ENCODE results near the gene CCT2. TPM values are rescaled to one million over a fixed set of nuclear protein-coding genes. Genes with fewer than 3 reads are reported as not detected.

The CCT2 gene
- total and polyA plus RNA-seq, 9 of the 15 experiments (the other 6 are each of a cell fraction or from before 2014, with no cell fraction given) = 341 to 738 (median 490) TPM

DNA sequence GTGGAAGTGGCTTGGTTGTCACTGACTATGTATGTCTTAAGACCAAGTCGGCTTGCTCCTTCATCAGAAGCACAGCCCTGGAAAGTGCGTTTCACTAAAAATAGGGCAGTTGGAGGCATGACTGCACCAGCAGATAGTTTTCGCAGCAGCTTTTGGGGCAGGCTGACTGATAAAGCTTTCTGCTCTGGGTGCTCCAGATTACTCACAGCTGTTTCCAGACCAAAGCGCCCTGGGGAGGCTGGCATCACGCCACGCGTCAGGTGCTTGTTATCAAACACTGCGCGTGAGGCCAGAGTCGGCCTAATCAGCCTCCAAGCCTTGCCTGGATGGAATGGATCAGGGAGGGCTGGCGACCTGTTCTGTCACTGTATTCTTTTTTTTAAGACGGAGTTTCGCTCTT is 38.7 kb downstream of the CCT2 start (continued):
- TF ChIP-seq SMAD1 (IDR thresholded peaks at IDR 0.05; ENCODE audit: low read depth, low read length, partially characterized antibody) (peak; percentile 91), BCL6 (CRISPR knock-in tag; IDR thresholded peaks at IDR 0.05) (peak; percentile 40; the same call in 1 of the 2 replicates), HDAC2 (IDR thresholded peaks at IDR 0.05) (peak; percentile 96), KHSRP (IDR thresholded peaks at IDR 0.05) (peak; percentile 68; the same call in 1 of the 2 replicates), TEAD4 (IDR thresholded peaks at IDR 0.05; ENCODE audit: low read length) (peak; percentile 99), TEAD4 (CRISPR knock-in tag; IDR thresholded peaks at IDR 0.05; ENCODE audit: borderline replicate concordance) (no peak), ZNF583 (CRISPR knock-in tag; IDR thresholded peaks at IDR 0.05) (peak; percentile 93), SMAD4 (CRISPR knock-in tag; conservative IDR thresholded peaks at IDR 0.05) (peak; percentile 99), SMARCB1 (IDR thresholded peaks at IDR 0.05; ENCODE audit: insufficient read length, low read depth) (peak; percentile 59), NONO (IDR thresholded peaks at IDR 0.05; ENCODE audit: low read depth in 2 of 2, low read length in 1 of 2) (peak in 1 of 2 experiments; percentile 94; a peak in 2 of 4 replicates), ZNF239 (CRISPR knock-in tag; IDR thresholded peaks at IDR 0.05) (0 out of 2 replicates have a peak, but pooled peaks have one; percentile 37), TOE1 (IDR thresholded peaks at IDR 0.05; ENCODE audit: borderline replicate concordance) (peak; percentile 91), TOE1 (CRISPR knock-in tag; IDR thresholded peaks at IDR 0.05; ENCODE audit: borderline replicate concordance, low read depth) (0 out of 2 replicates have a peak, but pooled peaks have one; percentile 38), ZNF507 (tag; conservative IDR thresholded peaks at IDR 0.05) (no peak)
- TF ChIP-seq, protein P1, sequence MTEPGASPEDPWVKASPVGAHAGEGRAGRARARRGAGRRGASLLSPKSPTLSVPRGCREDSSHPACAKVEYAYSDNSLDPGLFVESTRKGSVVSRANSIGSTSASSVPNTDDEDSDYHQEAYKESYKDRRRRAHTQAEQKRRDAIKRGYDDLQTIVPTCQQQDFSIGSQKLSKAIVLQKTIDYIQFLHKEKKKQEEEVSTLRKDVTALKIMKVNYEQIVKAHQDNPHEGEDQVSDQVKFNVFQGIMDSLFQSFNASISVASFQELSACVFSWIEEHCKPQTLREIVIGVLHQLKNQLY (CRISPR knock-in tag; conservative IDR thresholded peaks at IDR 0.05) = no peak
- TF ChIP-seq, protein P2, sequence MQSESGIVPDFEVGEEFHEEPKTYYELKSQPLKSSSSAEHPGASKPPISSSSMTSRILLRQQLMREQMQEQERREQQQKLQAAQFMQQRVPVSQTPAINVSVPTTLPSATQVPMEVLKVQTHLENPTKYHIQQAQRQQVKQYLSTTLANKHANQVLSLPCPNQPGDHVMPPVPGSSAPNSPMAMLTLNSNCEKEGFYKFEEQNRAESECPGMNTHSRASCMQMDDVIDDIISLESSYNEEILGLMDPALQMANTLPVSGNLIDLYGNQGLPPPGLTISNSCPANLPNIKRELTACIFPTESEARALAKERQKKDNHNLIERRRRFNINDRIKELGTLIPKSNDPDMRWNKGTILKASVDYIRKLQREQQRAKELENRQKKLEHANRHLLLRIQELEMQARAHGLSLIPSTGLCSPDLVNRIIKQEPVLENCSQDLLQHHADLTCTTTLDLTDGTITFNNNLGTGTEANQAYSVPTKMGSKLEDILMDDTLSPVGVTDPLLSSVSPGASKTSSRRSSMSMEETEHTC (IDR thresholded peaks at IDR 0.05) = peak; percentile 99
- TF ChIP-seq, protein P3, sequence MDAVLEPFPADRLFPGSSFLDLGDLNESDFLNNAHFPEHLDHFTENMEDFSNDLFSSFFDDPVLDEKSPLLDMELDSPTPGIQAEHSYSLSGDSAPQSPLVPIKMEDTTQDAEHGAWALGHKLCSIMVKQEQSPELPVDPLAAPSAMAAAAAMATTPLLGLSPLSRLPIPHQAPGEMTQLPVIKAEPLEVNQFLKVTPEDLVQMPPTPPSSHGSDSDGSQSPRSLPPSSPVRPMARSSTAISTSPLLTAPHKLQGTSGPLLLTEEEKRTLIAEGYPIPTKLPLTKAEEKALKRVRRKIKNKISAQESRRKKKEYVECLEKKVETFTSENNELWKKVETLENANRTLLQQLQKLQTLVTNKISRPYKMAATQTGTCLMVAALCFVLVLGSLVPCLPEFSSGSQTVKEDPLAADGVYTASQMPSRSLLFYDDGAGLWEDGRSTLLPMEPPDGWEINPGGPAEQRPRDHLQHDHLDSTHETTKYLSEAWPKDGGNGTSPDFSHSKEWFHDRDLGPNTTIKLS (IDR thresholded peaks at IDR 0.05; ENCODE audit: borderline replicate concordance, low read depth) = peak; percentile 57; the same call in 1 of the 2 replicates
- TF ChIP-seq, protein P4, sequence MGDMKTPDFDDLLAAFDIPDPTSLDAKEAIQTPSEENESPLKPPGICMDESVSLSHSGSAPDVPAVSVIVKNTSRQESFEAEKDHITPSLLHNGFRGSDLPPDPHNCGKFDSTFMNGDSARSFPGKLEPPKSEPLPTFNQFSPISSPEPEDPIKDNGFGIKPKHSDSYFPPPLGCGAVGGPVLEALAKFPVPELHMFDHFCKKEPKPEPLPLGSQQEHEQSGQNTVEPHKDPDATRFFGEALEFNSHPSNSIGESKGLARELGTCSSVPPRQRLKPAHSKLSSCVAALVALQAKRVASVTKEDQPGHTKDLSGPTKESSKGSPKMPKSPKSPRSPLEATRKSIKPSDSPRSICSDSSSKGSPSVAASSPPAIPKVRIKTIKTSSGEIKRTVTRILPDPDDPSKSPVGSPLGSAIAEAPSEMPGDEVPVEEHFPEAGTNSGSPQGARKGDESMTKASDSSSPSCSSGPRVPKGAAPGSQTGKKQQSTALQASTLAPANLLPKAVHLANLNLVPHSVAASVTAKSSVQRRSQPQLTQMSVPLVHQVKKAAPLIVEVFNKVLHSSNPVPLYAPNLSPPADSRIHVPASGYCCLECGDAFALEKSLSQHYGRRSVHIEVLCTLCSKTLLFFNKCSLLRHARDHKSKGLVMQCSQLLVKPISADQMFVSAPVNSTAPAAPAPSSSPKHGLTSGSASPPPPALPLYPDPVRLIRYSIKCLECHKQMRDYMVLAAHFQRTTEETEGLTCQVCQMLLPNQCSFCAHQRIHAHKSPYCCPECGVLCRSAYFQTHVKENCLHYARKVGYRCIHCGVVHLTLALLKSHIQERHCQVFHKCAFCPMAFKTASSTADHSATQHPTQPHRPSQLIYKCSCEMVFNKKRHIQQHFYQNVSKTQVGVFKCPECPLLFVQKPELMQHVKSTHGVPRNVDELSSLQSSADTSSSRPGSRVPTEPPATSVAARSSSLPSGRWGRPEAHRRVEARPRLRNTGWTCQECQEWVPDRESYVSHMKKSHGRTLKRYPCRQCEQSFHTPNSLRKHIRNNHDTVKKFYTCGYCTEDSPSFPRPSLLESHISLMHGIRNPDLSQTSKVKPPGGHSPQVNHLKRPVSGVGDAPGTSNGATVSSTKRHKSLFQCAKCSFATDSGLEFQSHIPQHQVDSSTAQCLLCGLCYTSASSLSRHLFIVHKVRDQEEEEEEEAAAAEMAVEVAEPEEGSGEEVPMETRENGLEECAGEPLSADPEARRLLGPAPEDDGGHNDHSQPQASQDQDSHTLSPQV (IDR thresholded peaks at IDR 0.05) = peak; percentile 58; the same call in 1 of the 2 replicates
